Transverse colon (tissue), 4 donors: Measurements from ENCODE around the gene MAPK4.

Experiments
- POLR2A ChIP-seq: fragments of 450-650 bp; IDR thresholded peaks from one replicate; pipeline ENCODE4 v1.6.1; 2016; ENCODE audit warnings: antibody characterized with exemption, mild to moderate bottlenecking, moderate library complexity
- POLR2AphosphoS5 ChIP-seq, 3 donors: sonication (generic); formaldehyde crosslinking; IDR thresholded peaks; one replicate each; pipeline ENCODE4 v1.6.1; 2016; ENCODE audit warnings: antibody characterized with exemption in 3 of 3
- TF ChIP-seq, protein P1 (sequence below), 5 experiments: fragments of 200-600 bp in 3 of 5; fragments of 450-650 bp in 2 of 5; sonication (generic) in 3 of 5; IDR thresholded peaks; 1 replicate in 2 of 5; 2 replicates in 3 of 5; pipeline ENCODE4 v1.5.1; 2016 to 2017; ENCODE audit warnings: antibody characterized with exemption in 5 of 5, inconsistent platforms in 3 of 5, mild to moderate bottlenecking in 2 of 5, moderate library complexity in 1 of 5

DNA sequence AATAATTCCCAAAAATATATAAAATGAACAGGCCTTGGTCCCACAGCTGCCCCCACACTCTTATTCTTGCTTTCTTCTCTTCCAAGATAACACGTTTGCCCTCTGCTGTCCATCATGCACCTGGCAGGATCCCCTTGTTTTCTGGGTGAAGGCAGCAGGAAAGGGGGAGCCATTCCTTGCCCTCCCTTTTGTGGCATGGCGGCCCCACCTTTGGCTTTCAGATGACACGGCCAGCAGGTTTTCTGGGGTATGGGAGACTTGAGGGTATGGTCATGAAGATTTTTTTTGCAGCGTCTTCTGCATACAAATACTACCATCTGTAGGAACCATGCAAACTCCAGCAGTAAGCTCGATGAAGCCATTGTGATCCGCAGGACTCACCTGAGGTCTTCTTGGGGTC is 118.8 kb downstream of the MAPK4 start:
- TF ChIP-seq, protein P1, sequence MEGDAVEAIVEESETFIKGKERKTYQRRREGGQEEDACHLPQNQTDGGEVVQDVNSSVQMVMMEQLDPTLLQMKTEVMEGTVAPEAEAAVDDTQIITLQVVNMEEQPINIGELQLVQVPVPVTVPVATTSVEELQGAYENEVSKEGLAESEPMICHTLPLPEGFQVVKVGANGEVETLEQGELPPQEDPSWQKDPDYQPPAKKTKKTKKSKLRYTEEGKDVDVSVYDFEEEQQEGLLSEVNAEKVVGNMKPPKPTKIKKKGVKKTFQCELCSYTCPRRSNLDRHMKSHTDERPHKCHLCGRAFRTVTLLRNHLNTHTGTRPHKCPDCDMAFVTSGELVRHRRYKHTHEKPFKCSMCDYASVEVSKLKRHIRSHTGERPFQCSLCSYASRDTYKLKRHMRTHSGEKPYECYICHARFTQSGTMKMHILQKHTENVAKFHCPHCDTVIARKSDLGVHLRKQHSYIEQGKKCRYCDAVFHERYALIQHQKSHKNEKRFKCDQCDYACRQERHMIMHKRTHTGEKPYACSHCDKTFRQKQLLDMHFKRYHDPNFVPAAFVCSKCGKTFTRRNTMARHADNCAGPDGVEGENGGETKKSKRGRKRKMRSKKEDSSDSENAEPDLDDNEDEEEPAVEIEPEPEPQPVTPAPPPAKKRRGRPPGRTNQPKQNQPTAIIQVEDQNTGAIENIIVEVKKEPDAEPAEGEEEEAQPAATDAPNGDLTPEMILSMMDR (IDR thresholded peaks at IDR 0.05) = no peak
- TF ChIP-seq POLR2A = no peak
- TF ChIP-seq POLR2AphosphoS5 (IDR thresholded peaks at IDR 0.05) = no peak
